COR-L47 (cell line): ENCODE data around the gene SLFN12L.
"Not testable (repeated sequence)": the region's sequence is repeated elsewhere in the genome, so short reads cannot be mapped to it uniquely, and the experiment has no call there.

Source experiments
- DNase-seq: peaks from one replicate; lab custom pipeline; 2025; lab: John Stamatoyannopoulos, UW

Gene SLFN12L

DNA sequence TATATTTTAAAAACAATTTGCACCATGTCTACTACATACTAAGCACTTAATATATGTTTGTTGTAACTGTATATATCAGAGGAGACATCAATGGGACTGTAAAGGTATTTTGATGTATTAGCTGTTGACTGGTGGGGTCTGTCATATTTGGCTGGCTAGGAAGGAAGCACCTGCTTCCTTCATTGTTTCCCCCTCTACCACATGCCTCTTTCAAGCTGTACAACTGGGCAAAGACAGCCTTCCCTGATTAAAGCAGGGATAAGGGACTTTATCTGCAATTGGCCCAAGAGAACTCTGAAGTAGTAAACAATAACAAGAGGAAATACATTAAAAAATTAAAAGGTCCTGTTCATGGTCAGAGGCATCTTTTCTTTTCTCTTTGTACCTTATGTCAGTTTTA lies 5.5 kb upstream of the SLFN12L start:
- DNase-seq = no peak

DNA sequence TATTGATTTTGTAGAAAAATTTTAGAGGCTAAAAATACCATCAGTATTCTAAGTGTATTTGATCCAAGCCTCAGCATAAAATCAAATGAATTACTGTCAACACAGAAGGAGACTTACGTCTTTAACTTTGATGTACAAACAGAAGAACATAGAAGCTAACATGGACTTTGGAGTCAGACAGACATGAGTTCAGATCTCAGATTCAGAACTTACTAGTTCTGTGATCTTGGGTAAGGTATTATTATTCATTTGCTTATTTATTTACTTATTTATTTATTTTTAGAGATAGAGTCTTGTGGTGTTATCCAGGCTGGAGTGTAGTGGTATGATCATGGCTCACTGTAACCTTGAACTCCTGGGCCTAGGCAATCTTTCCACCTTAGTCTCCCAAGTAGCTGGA lies 4.0 kb upstream of the SLFN12L start:
- no peak for DNase-seq

- DNase-seq = no peak
Observed at GRCh38 chr17:35540589-35541404, 3.3 kb upstream of the SLFN12L start.

GRCh38 chr17:35539659-35540026 lies 2.2 kb upstream of the SLFN12L start:
- no peak for DNase-seq

GRCh38 chr17:35536664-35537171 lies 760 bp downstream of the SLFN12L start:
- DNase-seq = no peak

GRCh38 chr17:35535406-35535805 lies 2.1 kb downstream of the SLFN12L start:
- DNase-seq = not testable (repeated sequence)

DNA sequence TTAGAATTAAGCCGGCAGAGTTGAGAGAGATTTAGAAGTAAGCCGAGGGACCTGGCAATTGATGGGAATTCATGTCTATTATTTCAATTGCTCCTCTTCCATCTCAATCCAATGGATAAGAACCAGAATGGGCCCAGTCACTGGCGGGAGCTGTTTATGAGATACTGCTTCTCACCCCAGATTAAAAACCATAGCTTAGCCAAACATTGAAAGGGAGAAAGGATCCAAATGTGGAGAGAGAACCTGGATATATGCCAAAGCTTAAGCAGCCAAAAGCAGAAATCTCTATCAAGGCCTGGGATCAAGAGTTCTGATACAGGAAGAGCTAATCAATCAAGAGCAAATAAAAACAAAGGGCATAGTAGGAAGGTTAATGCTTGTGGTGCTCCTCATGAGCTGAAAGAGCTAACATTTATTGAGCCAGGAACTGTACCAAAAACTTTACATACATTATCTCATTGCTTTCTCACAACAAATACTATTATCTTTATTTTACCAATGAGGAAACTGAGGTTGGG lies 2.8 kb downstream of the SLFN12L start:
- DNase-seq = no peak

DNA sequence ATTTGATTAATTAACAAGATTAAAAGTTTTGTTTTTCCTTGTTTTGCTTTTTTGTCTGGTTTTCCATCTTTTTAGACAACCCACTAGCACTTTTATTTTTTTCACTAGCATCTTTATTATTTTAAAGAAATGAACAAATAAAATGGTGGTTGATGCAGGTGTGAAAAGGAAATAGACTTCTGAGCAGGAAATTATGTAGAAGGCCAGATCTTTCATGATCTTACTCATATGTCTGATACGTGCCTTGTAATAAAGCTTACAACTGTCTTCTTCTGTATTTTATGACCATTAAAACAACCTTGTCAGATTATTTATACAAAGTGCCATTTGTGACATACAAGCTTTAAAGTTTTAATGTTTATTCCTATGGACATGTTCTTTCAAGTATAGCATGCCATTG lies 6.3 kb downstream of the SLFN12L start:
- DNase-seq = no peak

GRCh38 chr17:35529866-35530265 lies 7.6 kb downstream of the SLFN12L start:
- DNase-seq = no peak

DNA sequence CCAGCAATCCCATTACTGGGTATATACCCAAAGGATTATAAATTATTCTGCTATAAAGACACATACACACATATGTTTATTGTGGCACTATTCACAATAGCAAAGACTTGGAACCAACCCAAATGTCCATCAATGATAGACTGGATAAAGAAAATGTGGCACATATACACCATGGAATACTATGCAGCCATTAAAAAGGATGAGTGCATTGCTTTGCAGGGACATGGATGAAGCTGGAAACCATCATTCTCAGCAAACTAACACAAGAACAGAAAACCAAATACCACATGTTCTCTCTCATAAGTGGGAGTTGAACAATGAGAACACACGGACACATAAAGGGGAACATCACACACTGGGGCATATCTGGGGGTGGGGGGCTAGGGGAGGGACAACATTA lies 8.2 kb downstream of the SLFN12L start:
- not testable (repeated sequence) for DNase-seq

DNA sequence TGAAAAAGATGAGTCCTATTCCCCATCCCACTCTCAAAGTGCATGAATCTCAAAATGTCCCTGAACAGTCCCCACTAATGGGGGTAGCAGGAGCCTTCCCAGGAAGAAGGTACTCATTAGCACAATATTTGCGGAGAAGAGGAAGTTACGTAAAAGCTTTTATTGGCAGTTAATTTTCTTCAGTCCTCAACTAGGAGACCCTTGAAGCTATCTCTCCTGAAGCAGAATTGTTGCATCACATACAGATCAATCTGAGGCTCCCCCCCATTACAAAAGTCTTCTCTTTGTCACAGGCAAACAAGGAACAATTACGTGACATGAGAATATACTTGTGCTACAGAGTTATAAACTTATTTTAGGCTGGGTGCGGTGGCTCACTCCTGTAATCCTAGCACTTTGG lies 14.2 kb downstream of the SLFN12L start:
- no peak for DNase-seq

DNA sequence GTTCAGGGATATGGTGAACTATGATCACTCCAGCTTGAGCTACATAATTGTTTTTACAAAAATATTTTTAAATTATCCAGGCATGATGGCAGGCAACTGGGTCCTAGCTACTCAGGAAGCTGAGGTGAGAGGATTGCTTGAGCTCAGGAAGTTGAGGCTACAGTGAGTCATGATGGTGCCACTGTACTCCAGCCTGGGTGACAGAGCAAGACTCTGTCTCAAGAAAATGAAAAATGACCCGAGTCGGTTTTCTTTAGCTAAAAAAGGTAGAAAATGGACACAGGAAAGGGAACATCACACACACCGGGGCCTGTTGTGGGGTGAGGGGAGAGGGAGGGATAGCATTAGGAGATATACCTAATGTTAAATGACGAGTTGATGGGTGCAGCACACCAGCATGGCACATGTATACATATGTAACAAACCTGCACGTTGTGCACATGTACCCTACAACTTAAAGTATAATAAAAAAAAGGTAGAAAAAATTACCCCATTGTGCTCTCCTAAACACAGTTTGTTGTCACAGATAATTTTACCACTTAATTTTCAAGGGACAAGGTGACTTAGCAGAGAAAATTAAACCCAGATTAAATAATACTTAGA lies 15.7 kb downstream of the SLFN12L start:
- DNase-seq = not testable (repeated sequence)

DNA sequence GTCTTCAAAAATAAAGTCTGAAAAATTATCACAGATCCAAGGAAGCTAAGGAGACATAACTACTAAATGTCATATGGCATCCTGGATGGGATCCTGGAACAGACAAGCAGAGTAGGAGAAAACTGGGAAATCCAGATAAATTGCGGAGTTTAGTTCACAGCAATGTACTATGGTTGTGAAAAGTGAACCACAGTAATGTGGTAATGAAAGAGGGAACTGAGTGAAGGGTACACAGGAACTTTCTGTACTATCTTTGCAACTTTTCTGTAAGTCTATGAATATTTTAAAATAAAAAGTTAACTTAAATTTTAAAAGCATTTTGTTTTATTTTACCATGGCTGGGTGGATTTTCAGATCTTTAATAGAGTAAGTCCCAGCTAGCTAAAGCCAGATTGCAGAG lies 16.3 kb downstream of the SLFN12L start:
- DNase-seq = no peak

- DNase-seq = no peak
Observed at GRCh38 chr17:35519906-35520442, 17.5 kb downstream of the SLFN12L start.

- DNase-seq = no peak
Observed at GRCh38 chr17:35519439-35519838, 18.0 kb downstream of the SLFN12L start.

GRCh38 chr17:35518431-35518830 lies 19.0 kb downstream of the SLFN12L start:
- DNase-seq = not testable (repeated sequence)

DNA sequence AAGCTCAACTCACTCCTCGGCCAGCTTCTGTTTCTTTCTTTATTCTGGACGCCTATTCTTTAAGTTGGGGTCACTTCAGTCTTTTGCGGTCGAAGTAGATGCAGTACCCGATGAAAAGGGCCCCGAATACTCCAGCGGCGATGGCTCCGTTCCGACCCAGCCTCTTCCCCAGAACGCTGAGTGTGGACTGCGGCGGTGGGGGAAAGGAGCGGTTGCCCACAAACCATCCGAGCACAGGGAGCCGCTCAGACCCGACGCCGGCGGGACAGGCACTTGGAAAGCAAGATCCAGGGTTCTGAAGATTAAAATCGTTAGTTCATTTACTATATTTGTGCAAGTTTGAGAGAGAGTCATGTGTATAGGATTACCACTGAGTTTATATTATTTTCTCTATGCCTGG lies 22.5 kb downstream of the SLFN12L start:
- no peak for DNase-seq

DNA sequence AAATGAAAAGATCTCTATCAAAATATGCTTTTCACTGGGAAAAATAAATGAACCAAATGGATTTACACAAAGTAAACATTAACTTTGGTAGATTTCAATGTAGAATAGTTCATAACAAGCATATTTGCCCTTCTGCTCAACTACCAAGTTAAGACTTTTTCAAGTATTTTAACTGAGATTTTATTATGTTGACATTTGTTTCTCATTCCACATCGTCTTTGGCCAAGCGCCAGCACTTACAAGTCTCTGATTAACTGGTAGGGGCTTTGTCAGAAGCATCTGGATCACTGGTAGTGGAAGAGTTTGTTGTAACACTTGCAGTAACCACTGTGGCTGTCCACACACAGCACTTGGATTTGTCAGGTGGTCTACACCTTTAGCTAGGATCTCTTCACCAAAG lies 22.9 kb downstream of the SLFN12L start:
- no peak for DNase-seq

DNA sequence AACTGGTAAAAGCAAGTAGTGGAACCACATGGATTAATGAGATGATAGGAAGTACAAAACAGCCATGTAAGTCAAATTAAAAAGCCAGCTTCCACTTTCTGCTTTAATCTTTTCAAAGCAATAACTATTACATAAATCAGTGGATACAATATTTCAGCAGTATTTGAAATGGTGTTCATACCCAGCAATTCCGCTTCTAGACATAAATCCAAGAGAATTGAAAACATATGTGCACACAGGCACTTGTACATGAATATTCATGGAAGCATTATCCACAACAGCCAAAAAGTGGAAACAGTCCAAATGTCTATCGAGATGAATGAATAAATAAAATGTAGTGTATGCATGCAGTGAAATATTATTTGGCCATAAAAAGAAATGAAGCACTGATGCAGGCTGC lies 27.4 kb downstream of the SLFN12L start:
- no peak for DNase-seq

GRCh38 chr17:35507714-35508113 lies 29.8 kb downstream of the SLFN12L start:
- not testable (repeated sequence) for DNase-seq

- no peak for DNase-seq
Observed at GRCh38 chr17:35499548-35499947, 37.9 kb downstream of the SLFN12L start.

DNA sequence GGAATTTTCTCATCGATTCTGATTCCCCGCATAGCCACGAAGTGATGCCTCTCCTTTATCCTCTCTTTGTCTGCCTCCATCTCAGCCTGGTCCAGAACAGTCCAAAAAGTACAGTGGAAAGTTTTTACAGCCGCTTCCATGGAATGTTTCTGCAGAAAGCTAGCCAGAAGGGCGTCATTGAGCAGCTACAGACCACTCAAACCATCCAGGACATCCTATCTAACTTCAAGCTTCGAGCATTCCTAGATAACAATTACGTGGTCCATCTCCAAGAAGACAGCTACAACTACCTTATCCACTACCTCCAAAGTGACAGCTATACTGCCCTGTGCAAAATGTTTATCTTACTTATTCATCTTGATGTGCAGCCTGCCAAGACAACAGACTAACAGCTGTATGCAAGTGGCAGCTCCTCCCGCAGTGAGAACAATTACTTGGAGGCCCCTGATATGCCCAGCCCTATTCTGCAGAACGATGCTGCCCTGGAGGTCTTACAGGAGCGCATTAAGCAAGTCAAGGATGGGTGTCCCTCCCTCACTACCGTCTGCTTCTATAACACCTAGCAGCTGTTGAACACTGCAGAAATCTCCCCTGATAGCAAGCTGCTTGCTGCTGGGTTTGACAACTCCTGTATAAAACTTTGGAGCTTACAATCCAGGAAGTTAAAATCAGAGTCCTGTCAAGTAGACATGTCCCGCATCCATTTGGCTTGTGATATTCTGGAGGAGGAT lies 38.9 kb downstream of the SLFN12L start:
- no peak for DNase-seq
